GM21381 (cell line): ENCODE data around the gene SH2D3C.
A peak's percentile ranks its signal among the peaks of the same experiment; 100 is the strongest.

Experiments used
- ATAC-seq: cut with Tn5 transposase; IDR thresholded peaks from one replicate; pipeline ENCODE4 v1.9.1; 2021; ENCODE audit warnings: mild to moderate bottlenecking, moderate library complexity; ENCODE audit not compliant: unreplicated experiment

Gene SH2D3C

GRCh38 chr9:127742435-127743088 lies 35.9 kb downstream of the SH2D3C start:
- ATAC-seq: no peak

- no peak for ATAC-seq
Observed at GRCh38 chr9:127741831-127742434, 36.5 kb downstream of the SH2D3C start.

- ATAC-seq: no peak
Observed at GRCh38 chr9:127739614-127740330, 38.7 kb downstream of the SH2D3C start.

- ATAC-seq: no peak
Observed at GRCh38 chr9:127738666-127739065, 39.8 kb downstream of the SH2D3C start.

GRCh38 chr9:127735530-127736185 lies 42.8 kb downstream of the SH2D3C start:
- no peak for ATAC-seq

- peak; percentile 80 for ATAC-seq
Observed at GRCh38 chr9:127734747-127735529, 43.5 kb downstream of the SH2D3C start, which contains the start of gene TOR2A. Gene TOR2A (minus strand): TSS chr9:127735294. CDS start chr9:127735270, 24 bp downstream.

GRCh38 chr9:127734247-127734746 lies 44.2 kb downstream of the SH2D3C start:
- ATAC-seq: peak; percentile 3

- ATAC-seq: no peak
Observed at GRCh38 chr9:127733614-127734013, 44.9 kb downstream of the SH2D3C start.

- ATAC-seq: no peak
Observed at GRCh38 chr9:127732444-127732843, 46.0 kb downstream of the SH2D3C start.

- no peak for ATAC-seq
Observed at GRCh38 chr9:127731938-127732337, 46.5 kb downstream of the SH2D3C start.

GRCh38 chr9:127730799-127731410 lies 47.6 kb downstream of the SH2D3C start:
- ATAC-seq: no peak

- no peak for ATAC-seq
Observed at GRCh38 chr9:127730262-127730661, 48.2 kb downstream of the SH2D3C start.

- ATAC-seq: no peak
Observed at GRCh38 chr9:127729522-127730256, 48.8 kb downstream of the SH2D3C start.

- ATAC-seq: no peak
Observed at GRCh38 chr9:127728808-127729207, 49.7 kb downstream of the SH2D3C start.

- ATAC-seq: no peak
Observed at GRCh38 chr9:127726871-127727270, 51.6 kb downstream of the SH2D3C start.

- no peak for ATAC-seq
Observed at GRCh38 chr9:127724012-127724411, 54.5 kb downstream of the SH2D3C start.

- no peak for ATAC-seq
Observed at GRCh38 chr9:127723444-127723843, 55.0 kb downstream of the SH2D3C start.

- ATAC-seq: no peak
Observed at GRCh38 chr9:127723013-127723412, 55.5 kb downstream of the SH2D3C start.

- no peak for ATAC-seq
Observed at GRCh38 chr9:127722055-127722745, 56.3 kb downstream of the SH2D3C start.
